ENCODE results near the gene ACP7.

Gene ACP7

DNA sequence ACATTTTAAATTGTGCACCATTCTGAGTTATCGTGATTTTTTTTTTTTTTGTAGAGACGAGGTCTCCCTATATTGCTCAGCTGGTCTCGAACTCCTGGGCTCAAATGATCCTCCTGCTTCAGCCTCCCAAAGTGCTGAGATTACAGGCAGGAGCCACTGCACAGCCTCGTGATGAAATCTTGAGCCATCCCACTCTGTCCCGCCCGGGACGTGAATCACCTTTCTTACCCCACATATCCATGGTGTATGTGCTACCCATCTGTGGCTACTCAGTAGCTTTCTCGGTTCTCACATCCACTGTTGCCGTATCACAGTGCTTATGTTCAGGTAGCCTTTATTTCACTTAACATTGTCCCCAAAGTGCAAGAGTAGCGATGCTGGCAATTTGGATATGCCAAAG lies 67.9 kb downstream of the ACP7 start:
- DNase-seq = no peak

DNA sequence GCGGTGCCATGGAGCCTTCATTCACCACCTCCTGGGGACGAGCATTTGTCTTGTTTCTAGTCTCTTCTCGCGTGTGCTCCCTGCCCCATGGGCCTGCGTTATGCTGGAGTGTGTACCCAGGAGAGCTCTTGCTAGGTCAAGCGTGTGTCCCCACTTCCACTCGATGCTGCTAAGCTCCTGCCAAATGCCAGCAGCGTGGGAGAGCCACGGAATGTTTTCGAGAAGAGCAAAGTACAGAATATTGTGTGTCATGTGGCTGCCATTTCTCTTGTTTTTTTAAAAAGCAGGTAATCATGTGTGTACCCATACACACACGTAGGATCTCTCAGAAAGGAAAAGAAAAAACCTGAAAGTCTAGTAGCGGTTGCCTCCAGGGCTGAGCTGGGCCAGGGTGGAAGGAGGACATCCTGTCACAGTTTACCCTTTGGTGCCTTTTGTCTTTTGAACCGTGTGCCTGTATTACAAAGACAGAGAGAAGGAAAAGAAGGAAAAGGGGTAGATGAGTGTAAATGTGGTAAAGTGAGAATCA lies 70.0 kb downstream of the ACP7 start:
- DNase-seq = no peak

DNA sequence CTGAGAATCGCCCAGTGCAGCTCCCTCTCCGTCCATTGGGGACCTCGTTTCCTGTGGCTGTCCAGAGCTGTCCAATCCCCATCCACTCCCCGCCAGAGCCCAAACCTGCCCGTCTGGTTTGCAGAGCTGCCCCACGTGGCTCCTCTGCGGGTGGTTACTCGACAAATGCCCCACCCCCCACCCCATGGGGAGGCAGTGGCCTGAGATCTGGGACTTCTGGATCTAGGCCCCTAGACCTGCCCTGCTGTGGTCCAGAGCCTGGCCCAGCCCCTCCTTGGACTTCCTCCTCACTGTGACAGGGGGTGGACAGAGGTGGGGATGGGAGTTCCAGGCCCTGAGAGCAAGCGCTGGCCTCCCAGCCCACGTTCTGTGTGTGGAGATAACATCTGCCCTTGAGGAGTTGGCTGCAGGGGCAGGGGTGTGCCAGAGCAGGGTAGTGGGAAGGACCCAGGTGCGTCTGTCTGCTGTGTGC lies 70.5 kb downstream of the ACP7 start:
- DNase-seq = no peak

DNA sequence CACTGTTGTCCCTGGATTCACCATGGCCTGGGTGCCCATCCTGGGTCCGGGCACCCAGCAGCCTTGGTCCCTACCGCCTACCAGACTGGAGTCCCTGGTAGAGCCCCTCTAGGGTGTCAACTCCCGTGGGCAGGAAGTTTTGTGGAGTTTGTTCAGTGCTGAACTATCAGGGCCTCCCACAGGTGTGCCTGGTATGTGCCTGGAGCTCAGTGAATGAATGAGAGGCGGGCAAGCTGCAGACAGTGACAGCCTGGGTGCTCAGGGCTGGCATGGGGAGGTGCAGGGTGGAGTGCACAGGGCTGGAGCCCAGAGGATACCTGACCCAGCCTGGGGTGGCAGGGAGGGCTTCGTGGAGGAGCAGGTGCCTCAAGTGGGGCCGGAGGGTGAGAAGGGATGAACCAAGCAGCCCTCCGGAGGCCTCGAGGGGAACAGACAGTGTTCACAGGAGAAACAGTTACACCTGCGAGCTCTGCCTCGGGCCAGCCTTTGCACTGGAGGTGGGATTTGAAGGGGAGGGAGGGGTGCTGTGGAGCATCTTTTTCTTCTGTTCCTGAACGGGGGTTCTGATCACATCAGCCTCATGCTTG lies 71.0 kb downstream of the ACP7 start:
- no peak for DNase-seq

DNA sequence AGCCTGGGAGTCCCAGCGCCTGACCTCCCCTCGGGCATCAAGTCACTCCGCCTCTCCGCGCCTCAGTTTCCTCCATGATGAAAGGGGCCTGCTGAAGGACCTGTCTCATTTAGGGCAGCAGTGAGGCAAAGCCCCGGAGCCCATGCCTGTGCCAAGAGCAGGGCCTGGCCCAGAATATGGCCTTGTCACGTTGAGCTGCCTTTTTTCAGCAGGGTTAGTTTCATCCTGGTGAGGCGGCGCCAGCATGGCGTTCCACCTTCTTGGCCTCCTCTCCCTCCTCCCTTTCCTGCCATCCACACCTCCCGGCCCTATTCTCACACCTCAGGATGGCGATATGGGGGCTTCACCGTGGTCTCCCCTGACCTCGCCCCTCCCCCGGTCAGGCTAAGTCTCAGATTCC lies 71.6 kb downstream of the ACP7 start:
- DNase-seq = no peak

DNA sequence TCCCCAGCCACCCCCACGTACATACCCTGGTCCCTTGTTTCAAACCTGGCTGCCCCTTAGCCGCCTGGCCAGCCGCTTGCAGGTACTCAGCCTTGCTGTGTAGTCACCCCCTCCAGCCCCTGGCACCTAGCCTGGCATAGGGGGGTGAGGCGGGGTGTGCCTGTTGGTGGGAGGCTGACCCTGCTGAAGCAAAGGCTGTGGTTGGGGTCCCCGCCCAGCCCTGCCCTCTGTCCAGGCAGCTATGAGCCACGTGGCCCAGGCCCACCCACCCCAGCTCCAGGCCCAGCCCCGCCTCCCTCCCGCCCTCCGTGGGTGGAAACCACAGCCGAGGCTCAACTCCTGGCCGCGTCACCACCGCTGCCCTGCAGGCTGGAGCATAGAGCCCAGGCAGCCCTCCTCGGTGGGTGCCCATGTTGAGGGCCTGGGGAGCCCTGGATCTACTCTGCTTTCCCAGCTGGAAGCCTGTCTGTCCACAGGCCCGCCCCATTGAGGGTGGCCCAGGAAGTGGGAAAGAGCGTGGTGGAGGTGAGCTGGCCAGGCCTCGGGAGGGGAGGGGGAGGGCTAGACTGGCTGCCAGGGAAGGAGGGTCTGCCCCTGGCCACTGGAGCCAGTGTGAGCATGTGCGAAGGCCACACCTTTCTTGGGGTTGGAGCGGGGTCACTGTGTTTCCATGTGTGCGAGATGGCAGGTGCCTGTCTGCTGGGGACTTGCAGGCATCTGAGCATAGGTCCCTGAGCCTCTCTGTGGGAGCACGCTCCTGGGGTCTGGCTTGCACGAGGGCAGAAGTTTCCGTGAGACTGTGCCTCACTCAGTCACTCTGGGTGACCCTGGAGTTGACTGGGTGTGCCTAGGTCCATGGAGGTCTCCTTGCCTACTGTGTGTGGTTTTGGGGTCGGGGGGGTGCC lies 72.4 kb downstream of the ACP7 start:
- DNase-seq = no peak

DNA sequence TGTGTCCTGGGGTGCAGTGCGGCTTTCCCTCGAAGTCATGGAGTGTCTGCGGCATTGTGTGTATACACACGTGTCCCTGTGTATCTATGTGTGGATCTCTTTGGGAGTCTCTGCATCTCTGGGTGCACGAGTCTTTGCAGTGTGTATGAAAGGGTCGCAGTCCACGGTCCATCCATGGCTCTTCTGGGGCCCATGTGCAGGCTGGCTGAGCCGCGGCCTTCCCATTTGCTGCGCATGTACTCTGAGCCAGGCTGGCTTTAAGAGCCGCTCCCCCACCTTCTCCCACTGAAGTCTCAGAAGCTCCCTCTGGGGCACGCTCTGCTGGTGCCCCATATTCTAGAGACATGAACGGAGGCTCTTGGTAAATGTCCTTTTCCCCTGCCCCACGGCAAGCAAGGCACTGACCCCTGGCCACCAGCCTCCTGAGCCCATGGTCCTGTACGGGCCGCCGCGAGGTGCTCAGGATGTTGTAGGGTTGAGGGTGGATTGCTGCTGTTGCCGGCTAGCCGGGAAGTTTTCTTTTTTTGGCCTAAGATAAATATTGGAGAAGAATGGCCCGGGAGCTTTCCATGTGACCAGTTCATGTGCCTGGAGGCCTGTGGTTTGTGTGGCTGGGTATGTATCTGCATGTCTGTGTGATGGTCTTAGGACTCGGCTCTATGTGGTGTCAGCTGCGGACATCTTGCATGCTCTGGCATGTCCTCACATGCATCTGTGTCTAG lies 73.3 kb downstream of the ACP7 start:
- no peak for DNase-seq

DNA sequence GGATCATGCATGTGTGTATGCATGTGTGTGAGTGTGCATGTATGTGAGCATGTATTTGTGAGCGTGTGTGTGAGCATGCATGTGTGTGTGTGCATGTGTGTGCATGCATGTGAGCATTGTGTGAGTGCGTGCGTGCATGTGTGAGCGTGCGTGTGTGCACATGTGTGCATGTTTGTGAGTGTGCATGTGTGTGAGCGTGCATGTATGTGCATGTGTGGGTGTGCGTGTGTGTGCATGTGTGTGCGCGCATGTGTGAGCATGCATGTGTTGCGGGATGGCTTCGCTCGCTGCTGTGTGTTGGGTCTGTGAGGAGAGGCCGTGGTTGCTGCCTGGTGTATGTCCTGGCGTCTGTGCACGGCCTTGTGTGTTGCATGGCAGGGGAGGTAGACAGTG lies 73.8 kb downstream of the ACP7 start:
- DNase-seq = no peak

DNA sequence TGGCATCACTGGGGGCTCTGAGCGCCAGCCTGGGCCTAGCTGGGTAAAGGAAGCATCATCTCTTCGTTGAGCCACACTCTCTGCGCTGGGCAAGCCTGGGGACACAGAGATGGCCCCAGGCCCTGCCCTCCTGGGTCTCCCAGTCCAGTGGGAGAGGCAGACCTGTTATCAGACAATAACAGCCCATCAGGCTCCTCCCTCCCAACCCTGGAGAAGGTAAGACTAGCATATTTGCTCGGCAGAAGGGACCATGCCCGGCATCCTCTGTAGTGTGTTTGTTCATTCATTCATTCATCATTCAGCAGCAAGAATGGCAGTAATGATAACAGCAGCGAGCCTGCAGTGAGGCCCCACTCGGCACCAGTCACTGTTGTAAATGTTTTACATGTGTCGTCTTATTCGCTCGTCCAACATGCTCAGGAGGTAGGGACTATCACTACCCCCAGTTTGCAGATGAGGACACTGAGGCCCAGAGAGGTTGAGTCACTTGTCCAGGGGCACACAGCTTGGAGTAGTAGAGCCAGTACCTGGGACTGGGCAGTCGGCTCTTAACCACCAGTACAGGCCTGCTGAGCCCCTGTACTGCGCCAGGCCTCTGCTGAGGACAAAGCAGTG lies 74.6 kb downstream of the ACP7 start:
- DNase-seq = no peak

DNA sequence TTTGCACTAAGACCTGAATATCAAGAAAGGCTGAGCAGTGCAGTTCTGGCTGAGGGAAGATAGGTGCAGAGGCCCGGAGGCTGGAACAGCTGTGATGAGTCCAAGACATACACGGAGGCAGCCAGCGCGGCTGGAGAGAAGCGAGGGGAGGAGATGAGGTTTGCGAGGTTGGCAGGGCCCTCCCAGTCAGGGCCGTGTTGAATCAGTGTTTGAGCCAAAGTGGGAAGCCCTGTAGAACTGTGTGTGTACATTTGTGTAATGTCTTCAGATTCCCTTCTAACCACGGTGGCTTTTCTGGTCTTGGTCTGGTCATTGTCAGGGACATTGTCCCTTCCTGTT lies 76.3 kb downstream of the ACP7 start:
- no peak for DNase-seq
